GM23248 (cell line): ENCODE measurements around the gene PDE8B. TPM values are rescaled to one million over a fixed set of nuclear protein-coding genes. Genes with fewer than 3 reads are reported as not detected.

Source experiments
- DNase-seq: peaks from one replicate; pipeline ENCODE4 v3.0.0-alpha.2; 2015
- H2AFZ ChIP-seq: fragments of 200-600 bp; sonication (generic); 2 replicates; pipeline ENCODE4 v1.6.1; 2016; ENCODE audit warnings: antibody characterized with exemption
- H3F3A ChIP-seq: fragments of 200-600 bp; sonication (generic); 2 replicates; pipeline ENCODE4 v1.6.1; 2016; ENCODE audit warnings: mild to moderate bottlenecking, antibody characterized with exemption, mixed run types; ENCODE audit not compliant: insufficient read depth
- H3K27ac ChIP-seq: fragments of 200-600 bp; sonication (generic); 2 replicates; pipeline ENCODE4 v1.5.1; 2016; ENCODE audit warnings: mild to moderate bottlenecking
- H3K27me3 ChIP-seq: fragments of 200-600 bp; sonication (generic); replicated peaks from 2 replicates; pipeline ENCODE4 v1.6.1; 2016; ENCODE audit warnings: mild to moderate bottlenecking; ENCODE audit not compliant: insufficient read depth
- H3K36me3 ChIP-seq: fragments of 200-600 bp; sonication (generic); 2 replicates; pipeline ENCODE4 v1.6.1; 2016; ENCODE audit warnings: low read depth, mild to moderate bottlenecking
- H3K4me1 ChIP-seq: fragments of 200-600 bp; sonication (generic); 2 replicates; pipeline ENCODE4 v1.6.1; 2016; ENCODE audit warnings: mild to moderate bottlenecking; ENCODE audit not compliant: insufficient read depth
- H3K4me2 ChIP-seq: fragments of 200-600 bp; sonication (generic); one replicate; pipeline ENCODE4 v1.6.1; 2016; ENCODE audit warnings: mild to moderate bottlenecking; ENCODE audit not compliant: unreplicated experiment
- H3K4me3 ChIP-seq: fragments of 200-600 bp; sonication (generic); 2 replicates; pipeline ENCODE4 v1.5.1; 2016; ENCODE audit warnings: mild to moderate bottlenecking
- H3K79me2 ChIP-seq: fragments of 200-600 bp; sonication (generic); 2 replicates; pipeline ENCODE4 v1.6.1; 2016; ENCODE audit warnings: mild to moderate bottlenecking; ENCODE audit not compliant: insufficient read depth
- H3K9ac ChIP-seq: fragments of 200-600 bp; sonication (generic); 2 replicates; pipeline ENCODE4 v1.6.1; 2016; ENCODE audit warnings: mild to moderate bottlenecking
- H3K9me2 ChIP-seq: fragments of 200-600 bp; sonication (generic); 2 replicates; pipeline ENCODE4 v1.6.1; 2016; ENCODE audit warnings: mixed run types, mild to moderate bottlenecking, moderate library complexity; ENCODE audit not compliant: insufficient read depth
- H3K9me3 ChIP-seq: fragments of 200-600 bp; sonication (generic); one replicate; pipeline ENCODE4 v1.6.1; 2017; ENCODE audit warnings: low read depth
- H4K20me1 ChIP-seq: fragments of 200-600 bp; sonication (generic); 2 replicates; pipeline ENCODE4 v1.6.0; 2016; ENCODE audit not compliant: insufficient read depth
- EZH2 ChIP-seq: fragments of 200-600 bp; sonication (generic); IDR thresholded peaks from 2 replicates; pipeline ENCODE4 v1.6.1; 2018; ENCODE audit warnings: antibody characterized with exemption, mild to moderate bottlenecking; ENCODE audit not compliant: insufficient read depth, poor library complexity, severe bottlenecking
- EZH2phosphoT487 ChIP-seq: fragments of 200-600 bp; sonication (generic); IDR thresholded peaks from 2 replicates; pipeline ENCODE4 v1.6.1; 2018; ENCODE audit warnings: antibody characterized with exemption, moderate library complexity, mild to moderate bottlenecking, low read depth; ENCODE audit not compliant: insufficient read depth
- WGBS, 2 experiments: methylation state at CpG; one replicate each; pipeline ENCODE4 v1.1.6; 2015 to 2017; ENCODE audit warnings: low lambda C conversion rate in 2 of 2, low coverage in 1 of 2; ENCODE audit errors: missing lambda C conversion rate in 2 of 2; 5-methylcytosine and 5-hydroxymethylcytosine counted together
- in situ Hi-C: fragments of 300-500 bp; cut with MboI; formaldehyde crosslinking; loops from 2 replicates; pipeline ENCODE4 v1.15.0; 2020
- polyA plus RNA-seq: library from polyadenylated mRNA; unstranded; fragments of >200 nt; fragmentation: Nextera tagmentation; extraction: Ambion mirVana; gene quantifications from 2 replicates; pipeline ENCODE4 v1.2.1, GENCODE V29; 2016
- total RNA-seq: library from RNA; depleted of rRNA; stranded (reverse); fragments of >200 nt; shearing (Covaris generic); gene quantifications from 2 replicates; pipeline ENCODE4 v1.2.3, GENCODE V29; 2014

The PDE8B gene
- total and polyA plus RNA-seq, 2 experiments from 2014 or later, result 0.40 TPM; not detected in 1

DNA sequence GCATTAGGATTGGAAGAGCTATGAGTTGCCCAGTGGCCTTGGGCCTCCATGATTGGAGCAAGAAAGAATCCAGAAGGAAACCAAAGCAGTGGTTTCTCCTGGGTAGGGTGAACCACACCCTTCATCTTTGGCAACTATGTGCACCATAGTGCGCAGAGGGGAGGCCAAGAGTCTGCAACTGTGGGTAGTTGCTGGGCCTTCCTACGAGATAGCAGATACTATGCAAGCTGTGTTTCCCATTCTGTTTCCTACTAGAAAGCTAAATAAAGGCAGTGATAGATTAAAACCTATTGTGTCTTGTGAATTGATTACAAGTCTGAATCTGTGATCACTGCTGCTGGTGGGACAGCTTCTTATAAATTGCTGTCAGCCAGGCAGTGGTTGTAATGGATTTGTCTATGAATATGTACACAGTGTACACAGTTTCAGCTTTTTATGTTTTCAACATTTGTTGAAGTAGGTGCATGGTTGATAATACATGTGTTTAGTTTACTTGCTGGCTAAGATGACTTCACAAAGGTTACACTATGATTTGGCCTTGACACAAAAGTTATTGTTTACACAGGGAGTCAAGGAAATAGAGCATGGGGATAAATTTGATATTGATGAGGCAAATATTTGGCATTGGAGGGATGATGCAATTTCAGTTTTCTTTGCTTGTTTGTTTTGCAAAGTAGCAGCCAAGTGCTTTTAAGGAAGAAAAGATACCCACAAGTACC is 23.7 kb upstream of the PDE8B start:
- in situ Hi-C loops, result no loop called here
- TF ChIP-seq EZH2 (no peak), EZH2phosphoT487 (no peak)
- H3K36me3 ChIP-seq, result no peaks in the 10 kb centered on the region

DNA sequence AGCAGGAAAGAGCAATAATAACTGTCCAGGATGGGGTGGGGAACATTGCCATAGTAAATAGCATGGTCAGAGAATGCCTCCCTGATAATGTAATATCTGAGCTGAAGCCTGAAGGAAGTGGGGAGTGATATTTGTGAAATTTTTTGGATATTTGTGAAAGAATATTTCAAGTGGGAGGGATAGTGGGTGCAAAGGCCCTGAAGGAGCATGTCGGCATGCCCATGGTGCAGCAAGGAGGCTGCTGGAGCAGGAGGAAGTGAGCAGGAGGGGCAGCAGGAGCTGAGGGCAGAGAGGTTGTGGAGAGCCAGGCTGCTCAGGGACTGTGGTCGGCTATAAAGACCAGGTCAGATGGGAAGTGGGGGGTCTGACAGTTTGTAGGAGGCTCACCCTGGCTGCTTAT is 21.1 kb upstream of the PDE8B start:
- H3K79me2 ChIP-seq, result no peaks in the 10 kb centered on the region
- no peaks in the 10 kb centered on the region for H3F3A ChIP-seq
- H3K4me1 ChIP-seq, result no peaks in the 10 kb centered on the region
- peaks cover 20% of the 10 kb centered on the region; the same call in 1 of the 2 replicates for H3K27me3 ChIP-seq
- in situ Hi-C loops, result no loop called here
- H3K9ac ChIP-seq, result no peak overlapping the region
- no peaks in the 10 kb centered on the region for H3K36me3 ChIP-seq
- no peaks in the 10 kb centered on the region for H3K9me3 ChIP-seq
- no peak overlapping the region for H3K27ac ChIP-seq
- H2AFZ ChIP-seq, result no peak overlapping the region
- H3K9me2 ChIP-seq, result no peaks in the 10 kb centered on the region
- H3K4me3 ChIP-seq, result no peak overlapping the region
- no peak overlapping the region for H3K4me2 ChIP-seq
- 56 to 76% methylated on average over 2 of the region's 2 CpGs for WGBS, 2 experiments
- H4K20me1 ChIP-seq, result no peaks in the 10 kb centered on the region
- TF ChIP-seq EZH2phosphoT487 (no peak), EZH2 (no peak)
- DNase-seq, result no peak

More for the DNA sequence above, 23.7 kb upstream of the PDE8B start:
- DNase-seq, result no peak
- Histone ChIP-seq H3K27ac (no peak overlapping the region), H4K20me1 (no peaks in the 10 kb centered on the region), H3K9me2 (no peaks in the 10 kb centered on the region), H3K4me1 (no peaks in the 10 kb centered on the region), H3K4me3 (no peak overlapping the region), H3K4me2 (no peak overlapping the region), H3K27me3 (peaks cover 30% of the 10 kb centered on the region), H3K9me3 (no peaks in the 10 kb centered on the region), H3K79me2 (no peaks in the 10 kb centered on the region), H3K9ac (no peak overlapping the region), H3F3A (no peaks in the 10 kb centered on the region), H2AFZ (no peak overlapping the region)
- 51 to 66% methylated on average over 2 of the region's 2 CpGs for WGBS, 2 experiments

DNA sequence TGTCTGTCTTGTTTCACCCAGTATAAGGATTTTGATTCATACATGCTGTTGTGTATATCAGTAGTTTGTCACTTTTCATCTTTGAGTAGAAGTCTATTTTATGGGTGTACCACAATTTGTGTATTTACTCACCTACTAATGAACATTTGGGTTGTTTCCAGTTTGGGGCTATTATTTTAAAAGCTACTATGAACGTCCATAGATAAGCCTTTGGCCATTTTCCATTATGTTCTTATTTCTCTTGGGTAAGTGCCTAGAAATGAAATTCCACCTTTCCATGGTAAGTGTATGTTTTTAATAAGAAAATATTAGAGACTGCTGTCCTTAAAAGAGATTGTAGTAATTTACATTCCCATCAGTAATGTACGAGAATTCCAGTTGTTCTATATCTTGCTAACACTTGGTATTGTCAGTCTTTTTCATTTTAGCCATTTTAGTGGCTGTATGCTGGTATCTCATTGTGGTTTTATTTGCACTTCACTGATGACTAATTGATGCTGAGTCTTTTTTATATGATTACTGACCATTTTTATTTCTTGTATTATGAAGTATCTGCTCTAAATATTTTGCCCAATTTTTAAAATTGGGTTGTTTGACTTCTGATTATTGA is 17.9 kb upstream of the PDE8B start:
- H3K36me3 ChIP-seq, result no peaks in the 10 kb centered on the region
- H3K79me2 ChIP-seq, result no peaks in the 10 kb centered on the region
- whole genome bisulfite sequencing, 2 experiments, result 51 to 69% methylated on average over 2 of the region's 2 CpGs
- H3F3A ChIP-seq, result no peaks in the 10 kb centered on the region
- no peak overlapping the region for H3K4me2 ChIP-seq
- H3K4me3 ChIP-seq, result no peak overlapping the region
- no peaks in the 10 kb centered on the region for H3K9me2 ChIP-seq
- DNase-seq, result no peak
- TF ChIP-seq EZH2, result no peak
- no peak for TF ChIP-seq EZH2phosphoT487
- in situ Hi-C loops, result no loop called here
- H3K27me3 ChIP-seq, result peaks cover 19% of the 10 kb centered on the region; the same call in 1 of the 2 replicates
- H3K9me3 ChIP-seq, result peaks cover 2% of the 10 kb centered on the region
- H3K27ac ChIP-seq, result no peak overlapping the region
- no peak overlapping the region for H3K9ac ChIP-seq
- no peaks in the 10 kb centered on the region for H3K4me1 ChIP-seq
- H4K20me1 ChIP-seq, result no peaks in the 10 kb centered on the region
- H2AFZ ChIP-seq, result no peak overlapping the region

DNA sequence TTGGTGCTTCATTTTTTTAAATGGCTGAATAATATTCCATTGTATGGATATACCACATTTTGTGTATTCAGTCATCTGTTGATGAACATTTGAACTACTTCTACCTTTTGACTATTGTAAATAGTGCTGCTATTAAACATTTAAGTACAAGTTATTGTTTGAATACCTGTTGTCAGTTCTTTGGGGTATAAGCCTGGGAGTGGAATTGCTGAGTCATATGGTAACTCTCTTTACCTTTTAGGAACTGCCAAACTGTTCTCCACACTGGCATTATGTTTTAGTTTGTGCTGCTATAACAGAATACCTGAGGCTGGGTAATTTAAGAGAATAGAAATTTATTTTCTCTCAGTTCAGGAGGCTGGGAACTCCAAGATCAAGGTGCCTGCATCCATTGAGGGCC is 15.7 kb upstream of the PDE8B start:
- in situ Hi-C loops, result no loop called here

More for the DNA sequence above, 15.7 kb upstream of the PDE8B start:
- Histone ChIP-seq H3K4me1 (no peaks in the 10 kb centered on the region), H3K79me2 (no peaks in the 10 kb centered on the region), H3F3A (no peaks in the 10 kb centered on the region), H2AFZ (no peak overlapping the region), H3K9me2 (no peaks in the 10 kb centered on the region), H3K4me2 (no peak overlapping the region), H3K27me3 (peaks cover 12% of the 10 kb centered on the region; the same call in 1 of the 2 replicates), H3K36me3 (no peaks in the 10 kb centered on the region), H4K20me1 (no peaks in the 10 kb centered on the region), H3K9ac (no peak overlapping the region), H3K9me3 (peaks cover 5% of the 10 kb centered on the region), H3K4me3 (no peak overlapping the region), H3K27ac (no peak overlapping the region)
- TF ChIP-seq EZH2 (no peak), EZH2phosphoT487 (no peak)
- DNase-seq, result no peak
